GM13977 (cell line): ENCODE data around the gene ATN1.

Experiments used
- DNase-seq: peaks from one replicate; pipeline ENCODE4 v3.0.0; 2012; ENCODE audit warnings: low spot score
- CTCF ChIP-seq: IDR thresholded peaks from 2 replicates; pipeline ENCODE4 v1.5.1; 2012; ENCODE audit warnings: mild to moderate bottlenecking, control low read depth; ENCODE audit not compliant: insufficient read depth; ENCODE audit errors: extremely low read depth, missing control alignments
- in situ Hi-C: fragments of 300-500 bp; cut with MboI; formaldehyde crosslinking; loops from one replicate; pipeline ENCODE4 v1.12.0; 2022; ENCODE audit warnings: low sequenced_read_pairs, low pct_unique_long_range_greater_than_20kb, mixed read lengths, inconsistent platforms; ENCODE audit not compliant: unreplicated experiment

The ATN1 gene

GRCh38 chr12:6916426-6917200, 11.1 kb upstream of the ATN1 start:
- in situ Hi-C loops: no loop called here
- no peak for TF ChIP-seq CTCF

GRCh38 chr12:6917491-6918231, 10.1 kb upstream of the ATN1 start:
- TF ChIP-seq CTCF: no peak
- in situ Hi-C loops: no loop called here
- DNase-seq: no peak

More at GRCh38 chr12:6916426-6917200, 11.1 kb upstream of the ATN1 start:
- no peak for DNase-seq

GRCh38 chr12:6919588-6919987, 8.2 kb upstream of the ATN1 start:
- in situ Hi-C loops: no loop called here
- no peak for DNase-seq
- no peak for TF ChIP-seq CTCF

GRCh38 chr12:6921539-6921938, 6.2 kb upstream of the ATN1 start:
- in situ Hi-C loops: no loop called here
- TF ChIP-seq CTCF: no peak
- DNase-seq: no peak

GRCh38 chr12:6921996-6922946, 5.5 kb upstream of the ATN1 start:
- no peak for DNase-seq
- TF ChIP-seq CTCF: no peak

GRCh38 chr12:6923003-6923732, 4.6 kb upstream of the ATN1 start:
- DNase-seq: no peak
- in situ Hi-C loops: no loop called here
- no peak for TF ChIP-seq CTCF

More at GRCh38 chr12:6921996-6922946, 5.5 kb upstream of the ATN1 start:
- in situ Hi-C loops: no loop called here
